PFSK-1 (cell line): Measurements from ENCODE around the gene SETBP1.

Experiments
- FOXP2 ChIP-seq: optimal IDR thresholded peaks from 2 replicates; pipeline ENCODE3; 2011; ENCODE audit warnings: borderline replicate concordance, control low read depth, inconsistent platforms; ENCODE audit not compliant: insufficient read depth; ENCODE audit errors: extremely low read length, extremely low read depth
- POLR2AphosphoS5 ChIP-seq: IDR thresholded peaks from 2 replicates; pipeline ENCODE4 v1.6.1; 2012; ENCODE audit warnings: low read depth, mild to moderate bottlenecking, control low read depth, low read length, moderate library complexity
- SIN3A ChIP-seq: IDR thresholded peaks from 2 replicates; pipeline ENCODE4 v1.6.1; 2012; ENCODE audit warnings: mild to moderate bottlenecking, low read length, moderate library complexity, borderline replicate concordance; ENCODE audit not compliant: insufficient read depth
- TAF1 ChIP-seq: IDR thresholded peaks from 2 replicates; pipeline ENCODE4 v1.6.1; 2012; ENCODE audit warnings: low read length, control low read depth, borderline replicate concordance; ENCODE audit not compliant: insufficient read depth
- TF ChIP-seq, protein P1 (sequence below), 2 experiments: IDR thresholded peaks; 2 replicates each; pipeline versions ENCODE4 v1.6.1 to v1.8.0; 2011 to 2012; ENCODE audit warnings: low read depth in 2 of 2, low read length in 2 of 2, control low read depth in 1 of 2, inconsistent platforms in 1 of 2, mild to moderate bottlenecking in 1 of 2, moderate library complexity in 1 of 2; ENCODE audit not compliant: insufficient read depth in 1 of 2

SETBP1 gene

DNA sequence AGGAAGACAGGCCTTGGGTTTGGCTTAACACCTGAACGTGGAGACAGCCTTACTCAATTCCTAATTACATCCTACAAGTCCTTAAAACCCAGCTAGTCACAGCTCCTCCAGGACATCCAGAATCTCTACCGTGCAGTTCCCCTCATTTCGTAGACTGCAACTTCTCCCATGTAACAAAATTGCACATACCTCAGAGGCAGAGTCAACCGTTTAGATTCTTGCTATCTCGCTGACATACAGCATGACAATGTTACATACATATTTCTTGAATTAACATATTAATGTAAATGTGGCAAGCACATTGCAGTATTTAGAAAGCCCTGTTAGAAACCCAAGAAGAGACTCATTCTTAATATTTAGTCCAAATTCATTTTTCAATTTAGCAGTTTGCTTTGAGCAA lies 358.7 kb downstream of the SETBP1 start:
- TF ChIP-seq SIN3A, result no peak
- TF ChIP-seq FOXP2, result no peak
- TF ChIP-seq, protein P1, sequence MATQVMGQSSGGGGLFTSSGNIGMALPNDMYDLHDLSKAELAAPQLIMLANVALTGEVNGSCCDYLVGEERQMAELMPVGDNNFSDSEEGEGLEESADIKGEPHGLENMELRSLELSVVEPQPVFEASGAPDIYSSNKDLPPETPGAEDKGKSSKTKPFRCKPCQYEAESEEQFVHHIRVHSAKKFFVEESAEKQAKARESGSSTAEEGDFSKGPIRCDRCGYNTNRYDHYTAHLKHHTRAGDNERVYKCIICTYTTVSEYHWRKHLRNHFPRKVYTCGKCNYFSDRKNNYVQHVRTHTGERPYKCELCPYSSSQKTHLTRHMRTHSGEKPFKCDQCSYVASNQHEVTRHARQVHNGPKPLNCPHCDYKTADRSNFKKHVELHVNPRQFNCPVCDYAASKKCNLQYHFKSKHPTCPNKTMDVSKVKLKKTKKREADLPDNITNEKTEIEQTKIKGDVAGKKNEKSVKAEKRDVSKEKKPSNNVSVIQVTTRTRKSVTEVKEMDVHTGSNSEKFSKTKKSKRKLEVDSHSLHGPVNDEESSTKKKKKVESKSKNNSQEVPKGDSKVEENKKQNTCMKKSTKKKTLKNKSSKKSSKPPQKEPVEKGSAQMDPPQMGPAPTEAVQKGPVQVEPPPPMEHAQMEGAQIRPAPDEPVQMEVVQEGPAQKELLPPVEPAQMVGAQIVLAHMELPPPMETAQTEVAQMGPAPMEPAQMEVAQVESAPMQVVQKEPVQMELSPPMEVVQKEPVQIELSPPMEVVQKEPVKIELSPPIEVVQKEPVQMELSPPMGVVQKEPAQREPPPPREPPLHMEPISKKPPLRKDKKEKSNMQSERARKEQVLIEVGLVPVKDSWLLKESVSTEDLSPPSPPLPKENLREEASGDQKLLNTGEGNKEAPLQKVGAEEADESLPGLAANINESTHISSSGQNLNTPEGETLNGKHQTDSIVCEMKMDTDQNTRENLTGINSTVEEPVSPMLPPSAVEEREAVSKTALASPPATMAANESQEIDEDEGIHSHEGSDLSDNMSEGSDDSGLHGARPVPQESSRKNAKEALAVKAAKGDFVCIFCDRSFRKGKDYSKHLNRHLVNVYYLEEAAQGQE (IDR thresholded peaks at IDR 0.05; ENCODE audit: insufficient read depth in 1 of 2, low read depth in 2 of 2, low read length in 2 of 2), result no peak
- TF ChIP-seq POLR2AphosphoS5, result no peak

DNA sequence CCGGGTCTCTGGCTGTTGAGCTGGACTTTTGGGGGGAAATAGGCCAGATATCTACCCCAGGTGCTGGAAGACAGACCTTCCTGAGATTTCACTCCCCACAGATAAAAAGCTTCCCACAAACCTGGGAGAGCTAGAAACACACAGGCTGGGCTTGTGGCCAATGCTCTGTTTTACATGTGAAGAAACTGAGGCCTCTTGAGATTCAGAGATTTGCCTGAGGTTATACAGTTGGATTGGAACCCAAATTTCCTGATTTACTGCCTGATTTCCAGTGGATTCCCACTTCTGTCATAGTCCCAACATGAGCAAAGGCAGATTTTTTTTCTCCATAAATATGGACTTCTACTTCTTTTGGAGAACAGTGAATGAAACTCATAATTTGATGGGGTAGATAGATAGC lies 360.2 kb downstream of the SETBP1 start:
- no peak for TF ChIP-seq SIN3A
- TF ChIP-seq FOXP2, result no peak
- TF ChIP-seq, protein P1 (IDR thresholded peaks at IDR 0.05; ENCODE audit: insufficient read depth in 1 of 2, low read depth in 2 of 2, low read length in 2 of 2), result no peak
- TF ChIP-seq POLR2AphosphoS5, result no peak
- TF ChIP-seq TAF1, result no peak

DNA sequence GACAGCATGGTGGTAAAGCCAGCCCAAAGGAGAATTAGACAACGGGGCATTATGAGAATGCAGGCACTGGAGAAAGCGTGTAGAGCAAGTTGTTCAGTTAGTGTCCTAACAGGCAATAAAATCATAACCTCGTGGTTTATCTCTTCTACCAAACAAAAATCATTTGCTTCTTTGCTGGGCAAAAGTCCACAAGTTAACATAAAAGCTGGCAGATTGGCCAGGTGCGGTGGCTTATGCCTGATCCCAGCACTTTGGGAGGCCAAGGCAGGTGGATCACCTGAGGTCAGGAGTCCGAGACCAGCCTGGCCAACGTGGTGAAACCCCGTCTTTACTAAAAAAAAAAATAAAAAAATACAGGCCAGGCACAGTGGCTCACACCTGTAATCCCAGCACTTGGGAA lies 364.1 kb downstream of the SETBP1 start:
- TF ChIP-seq SIN3A (no peak), FOXP2 (no peak), TAF1 (no peak), POLR2AphosphoS5 (no peak)
- TF ChIP-seq, protein P1 (IDR thresholded peaks at IDR 0.05; ENCODE audit: insufficient read depth in 1 of 2, low read depth in 2 of 2, low read length in 2 of 2), result no peak

DNA sequence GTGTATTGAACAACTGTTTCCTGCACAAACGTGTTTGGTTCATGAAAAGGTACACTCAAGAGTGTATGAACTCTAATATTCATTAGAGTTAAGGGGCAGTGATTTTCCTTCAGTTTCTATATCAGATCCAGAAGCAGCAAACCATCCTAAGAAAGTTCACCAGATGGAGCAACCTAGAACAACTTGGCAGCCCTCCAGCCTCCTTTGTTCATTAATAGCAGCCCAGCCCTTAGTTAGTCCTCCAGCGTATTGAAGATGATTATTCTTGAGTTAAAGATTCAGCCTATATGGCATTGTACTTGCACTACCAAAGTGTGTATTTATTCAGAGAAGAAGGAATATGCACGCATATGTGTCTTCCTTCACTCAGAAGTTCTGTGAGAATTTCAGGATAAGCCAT lies 365.5 kb downstream of the SETBP1 start:
- TF ChIP-seq POLR2AphosphoS5 (no peak), TAF1 (no peak), SIN3A (no peak), FOXP2 (no peak)
- TF ChIP-seq, protein P1 (IDR thresholded peaks at IDR 0.05; ENCODE audit: insufficient read depth in 1 of 2, low read depth in 2 of 2, low read length in 2 of 2), result no peak

DNA sequence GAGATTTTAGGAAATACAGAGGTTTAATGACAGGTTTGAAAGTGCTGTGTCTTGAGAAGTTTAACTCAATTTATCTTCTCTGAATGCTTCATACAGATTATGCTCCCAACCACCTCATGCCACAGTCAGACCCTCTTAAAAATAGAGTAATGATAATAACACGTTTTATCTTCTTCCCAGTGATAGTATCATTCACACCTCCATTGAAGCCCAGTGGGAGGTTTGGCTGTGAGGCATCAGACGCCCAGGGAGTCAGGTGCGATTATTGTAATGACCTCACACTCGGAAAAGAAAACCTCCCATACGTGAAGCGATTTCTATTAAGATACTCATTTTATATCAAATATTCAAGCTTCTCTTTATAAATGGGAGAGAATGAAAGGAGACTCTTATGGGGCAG lies 366.3 kb downstream of the SETBP1 start:
- TF ChIP-seq TAF1 (no peak), SIN3A (no peak), FOXP2 (no peak), POLR2AphosphoS5 (no peak)
- TF ChIP-seq, protein P1 (IDR thresholded peaks at IDR 0.05; ENCODE audit: insufficient read depth in 1 of 2, low read depth in 2 of 2, low read length in 2 of 2), result no peak
